DOHH2 (cell line): ENCODE measurements around the gene SLC38A9.
"Not testable (repeated sequence)": the region's sequence is repeated elsewhere in the genome, so short reads cannot be mapped to it uniquely, and the experiment has no call there.

Experiments
- CTCF ChIP-seq: fragments of 200-600 bp; sonication (generic); IDR thresholded peaks from one replicate; pipeline ENCODE4 v1.5.1; 2014; ENCODE audit warnings: antibody characterized with exemption, mild to moderate bottlenecking, low read depth, low read length; ENCODE audit not compliant: poor library complexity, severe bottlenecking
- EZH2phosphoT487 ChIP-seq: fragments of 200-600 bp; sonication (generic); IDR thresholded peaks from 2 replicates; pipeline ENCODE4 v1.6.1; 2017; ENCODE audit warnings: borderline replicate concordance, mild to moderate bottlenecking, antibody characterized with exemption, low read length, moderate library complexity, mixed read lengths

GRCh38 chr5:55761721-55762120 lies 49.6 kb upstream of the SLC38A9 start:
- TF ChIP-seq CTCF, EZH2phosphoT487: not testable (repeated sequence)
